Fibroblast of lung (primary cell): ENCODE results near the gene MICAL3. TPM values are rescaled to one million over a fixed set of nuclear protein-coding genes. Genes with fewer than 3 reads are reported as not detected.

ENCODE experiments used
- DNase-seq, 2 donors: peaks; one replicate each; pipeline versions ENCODE4 v3.0.0 to v3.0.0-alpha.2; 2010; ENCODE audit warnings: low read depth in 2 of 2
- H2AFZ ChIP-seq: 2 replicates; pipeline ENCODE4 v1.5.1; 2012; ENCODE audit warnings: low read length, control low read depth, inconsistent platforms
- H3K27ac ChIP-seq: 2 replicates; pipeline ENCODE4 v1.5.1; 2011; ENCODE audit warnings: low read length, control low read depth; ENCODE audit not compliant: insufficient read depth
- H3K27me3 ChIP-seq: 2 replicates; pipeline ENCODE4 v1.5.1; 2011; ENCODE audit warnings: mild to moderate bottlenecking, low read length; ENCODE audit not compliant: control insufficient read depth, insufficient read depth
- H3K36me3 ChIP-seq: 2 replicates; pipeline ENCODE4 v1.5.1; 2011; ENCODE audit warnings: low read length; ENCODE audit not compliant: control insufficient read depth, insufficient read depth
- H3K4me1 ChIP-seq: 2 replicates; pipeline ENCODE4 v1.5.1; 2011; ENCODE audit warnings: low read length; ENCODE audit not compliant: control insufficient read depth, insufficient read depth; ENCODE audit errors: extremely low read depth
- H3K4me2 ChIP-seq: 2 replicates; pipeline ENCODE4 v1.5.1; 2011; ENCODE audit warnings: low read length, control low read depth; ENCODE audit not compliant: insufficient read depth; ENCODE audit errors: extremely low read depth
- H3K4me3 ChIP-seq, 4 experiments: fragments of 200-600 bp in 1 of 4; sonication (generic) in 1 of 4; replicated peaks in 1 of 4; 2 replicates each; pipeline ENCODE4 v1.5.1; 2011 to 2016; ENCODE audit warnings: low read length in 4 of 4, low read depth in 3 of 4, mild to moderate bottlenecking in 3 of 4, control low read depth in 2 of 4, inconsistent platforms in 1 of 4, mixed read lengths in 1 of 4; ENCODE audit not compliant: insufficient read depth in 1 of 4; ENCODE audit errors: control extremely low read depth in 1 of 4
- H3K79me2 ChIP-seq: 2 replicates; pipeline ENCODE4 v1.5.1; 2012; ENCODE audit warnings: mild to moderate bottlenecking, low read length, inconsistent platforms; ENCODE audit not compliant: control insufficient read depth, insufficient read depth
- H3K9ac ChIP-seq: 2 replicates; pipeline ENCODE4 v1.5.1; 2011; ENCODE audit warnings: mild to moderate bottlenecking, low read length, control low read depth; ENCODE audit not compliant: insufficient read depth
- H3K9me3 ChIP-seq: 2 replicates; pipeline ENCODE4 v1.5.1; 2012; ENCODE audit warnings: low read depth, low read length; ENCODE audit not compliant: control insufficient read depth, insufficient read depth
- H4K20me1 ChIP-seq: 2 replicates; pipeline ENCODE4 v1.5.1; 2011; ENCODE audit warnings: low read length; ENCODE audit not compliant: control insufficient read depth, insufficient read depth; ENCODE audit errors: extremely low read depth
- EZH2 ChIP-seq: IDR thresholded peaks from 2 replicates; pipeline ENCODE4 v1.5.1; 2012; ENCODE audit warnings: low read length, control low read depth, mild to moderate bottlenecking; ENCODE audit errors: missing control alignments
- polyA plus RNA-seq, 2 donors: library from polyadenylated mRNA; depleted of rRNA in 1 of 2; stranded (reverse) in 1 of 2; unstranded in 1 of 2; fragments of >200 nt; gene quantifications; 2 replicates each; pipeline ENCODE4 v1.2.1, GENCODE V29; 2011 to 2012; ENCODE audit warnings: missing spikeins in 1 of 2
- total RNA-seq: library from RNA; depleted of rRNA; stranded (reverse); fragments of >200 nt; gene quantifications from 2 replicates; pipeline ENCODE4 v1.2.1, GENCODE V29; 2014
- TF ChIP-seq, protein P1 (sequence below), 2 donors: IDR thresholded peaks in 1 of 2; conservative IDR thresholded peaks in 1 of 2; 1 replicate in 1 of 2; 2 replicates in 1 of 2; pipeline ENCODE4 v1.5.1; 2011 to 2012; ENCODE audit warnings: low read length in 2 of 2, control low read depth in 1 of 2, inconsistent platforms in 1 of 2, low read depth in 1 of 2, mild to moderate bottlenecking in 1 of 2

Gene MICAL3
- total and polyA plus RNA-seq, 2 donors (not counting 1 experiment from before 2014, with no cell fraction given), result 10.8 to 22.6 TPM

DNA sequence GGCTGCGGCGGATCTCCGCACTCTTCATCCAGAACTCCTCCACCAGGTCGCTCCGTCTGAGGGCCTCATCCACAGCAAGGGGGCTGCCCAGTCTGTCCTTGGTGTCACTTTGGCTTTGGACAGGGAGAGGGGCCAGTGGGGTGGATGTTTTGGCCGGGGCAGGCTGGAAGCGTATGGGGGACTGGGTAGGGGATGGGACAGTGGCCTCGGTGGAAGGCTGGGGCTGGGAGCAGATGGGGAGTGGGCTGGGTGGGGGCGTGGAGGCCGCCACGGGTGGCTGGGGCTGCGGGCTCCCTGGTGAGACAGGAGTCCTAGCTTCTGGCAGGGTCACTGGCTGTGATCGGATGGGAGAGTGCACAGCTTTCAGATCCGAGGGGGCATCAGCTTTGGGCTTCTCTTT lies 205.7 kb downstream of the MICAL3 start:
- Histone ChIP-seq H3K9ac (no peak overlapping the region), H3K36me3 (peaks cover 9% of the 10 kb centered on the region), H3K27ac (no peak overlapping the region), H3K27me3 (no peaks in the 10 kb centered on the region), H3K9me3 (no peaks in the 10 kb centered on the region), H3K4me1 (no peaks in the 10 kb centered on the region), H4K20me1 (no peaks in the 10 kb centered on the region), H3K4me2 (no peak overlapping the region), H2AFZ (no peak overlapping the region), H3K79me2 (no peaks in the 10 kb centered on the region), H3K4me3 (no peak overlapping the region)
- TF ChIP-seq, protein P1, sequence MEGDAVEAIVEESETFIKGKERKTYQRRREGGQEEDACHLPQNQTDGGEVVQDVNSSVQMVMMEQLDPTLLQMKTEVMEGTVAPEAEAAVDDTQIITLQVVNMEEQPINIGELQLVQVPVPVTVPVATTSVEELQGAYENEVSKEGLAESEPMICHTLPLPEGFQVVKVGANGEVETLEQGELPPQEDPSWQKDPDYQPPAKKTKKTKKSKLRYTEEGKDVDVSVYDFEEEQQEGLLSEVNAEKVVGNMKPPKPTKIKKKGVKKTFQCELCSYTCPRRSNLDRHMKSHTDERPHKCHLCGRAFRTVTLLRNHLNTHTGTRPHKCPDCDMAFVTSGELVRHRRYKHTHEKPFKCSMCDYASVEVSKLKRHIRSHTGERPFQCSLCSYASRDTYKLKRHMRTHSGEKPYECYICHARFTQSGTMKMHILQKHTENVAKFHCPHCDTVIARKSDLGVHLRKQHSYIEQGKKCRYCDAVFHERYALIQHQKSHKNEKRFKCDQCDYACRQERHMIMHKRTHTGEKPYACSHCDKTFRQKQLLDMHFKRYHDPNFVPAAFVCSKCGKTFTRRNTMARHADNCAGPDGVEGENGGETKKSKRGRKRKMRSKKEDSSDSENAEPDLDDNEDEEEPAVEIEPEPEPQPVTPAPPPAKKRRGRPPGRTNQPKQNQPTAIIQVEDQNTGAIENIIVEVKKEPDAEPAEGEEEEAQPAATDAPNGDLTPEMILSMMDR (conservative IDR thresholded peaks at IDR 0.05 in 1 of 2, IDR thresholded peaks at IDR 0.05 in 1 of 2; ENCODE audit: low read depth in 1 of 2, low read length in 2 of 2), result no peak
- no peak for TF ChIP-seq EZH2
- no peak for DNase-seq

DNA sequence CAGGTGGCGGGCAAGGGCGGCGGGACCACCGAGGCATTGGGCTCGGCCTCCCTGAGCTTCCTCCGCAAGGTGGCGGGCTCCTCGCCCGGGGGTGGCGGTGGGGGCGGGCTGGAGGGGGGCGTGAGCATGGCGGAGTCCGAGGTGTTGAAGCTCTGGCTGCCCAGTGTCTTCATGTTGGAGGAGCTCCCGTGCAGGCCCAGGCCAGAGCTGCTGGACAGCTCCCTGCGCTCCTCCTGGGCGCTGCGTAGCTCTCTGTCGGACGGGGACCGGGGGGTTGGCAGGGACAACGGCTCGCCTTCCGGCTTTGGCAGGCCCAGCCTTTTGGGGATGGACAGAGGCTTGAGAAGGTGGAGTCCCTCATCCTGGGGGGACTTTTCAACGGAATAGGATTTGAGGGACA lies 206.2 kb downstream of the MICAL3 start:
- Histone ChIP-seq H3K36me3 (peaks cover 9% of the 10 kb centered on the region), H3K4me2 (no peak overlapping the region), H3K27me3 (no peaks in the 10 kb centered on the region), H2AFZ (no peak overlapping the region), H3K79me2 (no peaks in the 10 kb centered on the region), H3K27ac (no peak overlapping the region), H3K4me1 (no peaks in the 10 kb centered on the region), H3K9me3 (no peaks in the 10 kb centered on the region), H3K4me3 (no peak overlapping the region), H4K20me1 (no peaks in the 10 kb centered on the region), H3K9ac (no peak overlapping the region)
- no peak for TF ChIP-seq EZH2
- TF ChIP-seq, protein P1 (conservative IDR thresholded peaks at IDR 0.05 in 1 of 2, IDR thresholded peaks at IDR 0.05 in 1 of 2; ENCODE audit: low read depth in 1 of 2, low read length in 2 of 2), result no peak
- DNase-seq, result no peak

DNA sequence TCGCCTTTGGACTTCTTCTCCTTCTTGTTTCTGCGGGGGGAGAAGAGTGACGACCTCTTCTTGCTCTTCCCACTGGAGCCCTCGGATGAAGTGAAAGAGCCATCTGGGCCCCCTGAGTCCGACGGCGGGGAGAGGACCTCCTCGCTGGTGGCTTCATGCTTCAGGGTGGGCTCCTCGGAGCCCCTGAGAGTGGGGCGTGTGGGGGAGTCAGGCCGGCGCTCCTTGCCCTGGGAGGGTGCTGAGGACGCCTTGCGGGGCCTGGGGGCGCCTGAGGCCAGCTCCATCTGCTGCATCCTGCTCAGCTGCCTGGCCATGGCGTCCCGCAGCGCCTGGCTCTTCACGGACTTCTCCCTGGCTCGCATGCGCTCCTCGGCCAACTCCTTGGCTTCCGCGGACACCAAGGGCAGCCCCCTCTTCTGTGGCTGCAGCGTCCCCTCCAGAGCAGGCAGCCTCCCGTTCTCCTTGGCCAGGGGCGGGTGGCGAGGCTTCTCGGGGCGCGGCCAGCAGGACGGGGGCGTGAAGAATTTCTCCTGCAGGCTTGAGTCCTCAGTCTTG lies 206.8 kb downstream of the MICAL3 start:
- H3K27ac ChIP-seq, result no peak overlapping the region
- no peak overlapping the region for H3K4me3 ChIP-seq
- H2AFZ ChIP-seq, result no peak overlapping the region
- no peak overlapping the region for H3K9ac ChIP-seq
- no peaks in the 10 kb centered on the region for H3K4me1 ChIP-seq
- no peak for DNase-seq
- no peaks in the 10 kb centered on the region for H3K27me3 ChIP-seq
- no peak overlapping the region for H3K4me2 ChIP-seq
- H3K79me2 ChIP-seq, result no peaks in the 10 kb centered on the region
- H3K9me3 ChIP-seq, result no peaks in the 10 kb centered on the region
- no peaks in the 10 kb centered on the region for H4K20me1 ChIP-seq
- peaks cover 8% of the 10 kb centered on the region for H3K36me3 ChIP-seq
- TF ChIP-seq, protein P1 (conservative IDR thresholded peaks at IDR 0.05 in 1 of 2, IDR thresholded peaks at IDR 0.05 in 1 of 2; ENCODE audit: low read depth in 1 of 2, low read length in 2 of 2), result no peak
- TF ChIP-seq EZH2, result no peak
